Hippocampal formation (tissue), 2 donors: ENCODE results near the gene HNRNPD.
A peak's percentile ranks its signal among the peaks of the same experiment; 100 is the strongest.
"Not testable (repeated sequence)": the region's sequence is repeated elsewhere in the genome, so short reads cannot be mapped to it uniquely, and the experiment has no call there.

Experiments used
- DNase-seq, 2 donors: peaks; one replicate each; lab custom pipeline; 2025; lab: John Stamatoyannopoulos, UW

The HNRNPD gene, protein sequence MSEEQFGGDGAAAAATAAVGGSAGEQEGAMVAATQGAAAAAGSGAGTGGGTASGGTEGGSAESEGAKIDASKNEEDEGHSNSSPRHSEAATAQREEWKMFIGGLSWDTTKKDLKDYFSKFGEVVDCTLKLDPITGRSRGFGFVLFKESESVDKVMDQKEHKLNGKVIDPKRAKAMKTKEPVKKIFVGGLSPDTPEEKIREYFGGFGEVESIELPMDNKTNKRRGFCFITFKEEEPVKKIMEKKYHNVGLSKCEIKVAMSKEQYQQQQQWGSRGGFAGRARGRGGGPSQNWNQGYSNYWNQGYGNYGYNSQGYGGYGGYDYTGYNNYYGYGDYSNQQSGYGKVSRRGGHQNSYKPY

DNA sequence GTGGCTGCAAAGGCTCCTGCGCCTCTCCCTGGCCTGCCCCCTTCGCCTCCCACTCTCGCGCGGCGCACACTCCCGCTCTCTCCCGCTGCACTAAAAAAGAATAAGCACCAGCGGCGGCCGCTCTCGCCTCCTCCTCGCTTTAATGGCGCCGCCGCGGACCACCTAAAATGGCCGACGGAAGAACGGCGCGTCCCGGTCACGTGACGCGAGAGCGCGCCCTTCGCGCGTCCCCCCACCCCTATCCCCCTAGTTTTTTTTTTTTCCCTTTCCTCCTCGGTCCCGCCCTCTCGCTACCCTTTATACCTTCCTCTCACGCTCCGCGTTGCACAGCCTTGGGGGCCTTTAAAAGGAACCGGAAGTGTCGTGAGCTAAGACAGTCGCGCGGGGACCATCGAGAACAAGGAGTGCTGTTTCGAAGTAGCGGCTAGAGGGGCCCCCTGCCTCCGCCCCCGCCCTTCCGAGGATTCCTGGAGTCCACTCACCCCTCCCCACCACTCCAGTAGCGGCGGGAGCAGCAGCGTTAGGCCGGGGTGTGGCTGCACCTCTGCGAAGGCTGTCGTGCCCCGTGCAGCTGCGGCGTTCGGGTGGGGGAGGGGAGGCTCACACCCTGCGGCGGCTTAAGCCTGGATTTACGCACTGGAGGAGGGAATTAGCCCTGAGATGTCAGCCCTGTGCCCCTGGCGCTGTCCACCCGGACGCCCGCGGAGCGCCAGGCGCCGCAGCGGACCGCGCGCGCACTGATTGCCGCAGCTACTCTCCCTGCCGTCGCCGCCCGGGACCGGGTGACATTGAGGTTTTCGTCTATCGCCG lies at the start of gene HNRNPD:
Gene HNRNPD, minus strand, starts transcription at position 176 of the 810 bp plus-strand sequence. CDS start 313 bp downstream, outside the sequence.
- peak; percentile 96 to 100 for DNase-seq

DNA sequence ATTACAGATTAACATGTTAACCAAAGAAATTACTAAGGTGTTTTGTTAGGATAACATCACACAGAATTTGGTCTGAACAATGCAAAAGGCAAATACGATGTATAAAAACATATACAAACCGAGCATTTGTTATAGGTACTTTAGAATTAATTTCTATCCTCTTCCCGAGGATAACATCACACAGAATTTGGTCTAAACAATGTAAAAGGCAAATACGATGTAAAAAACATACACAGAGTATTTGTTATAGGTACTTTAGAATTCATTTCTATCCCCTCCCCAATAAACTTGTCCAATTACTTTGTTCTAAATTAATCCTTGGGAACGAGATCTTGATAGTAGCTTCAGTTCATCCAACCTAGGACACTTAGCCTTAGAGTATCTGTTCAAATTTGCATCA lies 48.8 kb upstream of the HNRNPD start:
- no peak for DNase-seq

DNA sequence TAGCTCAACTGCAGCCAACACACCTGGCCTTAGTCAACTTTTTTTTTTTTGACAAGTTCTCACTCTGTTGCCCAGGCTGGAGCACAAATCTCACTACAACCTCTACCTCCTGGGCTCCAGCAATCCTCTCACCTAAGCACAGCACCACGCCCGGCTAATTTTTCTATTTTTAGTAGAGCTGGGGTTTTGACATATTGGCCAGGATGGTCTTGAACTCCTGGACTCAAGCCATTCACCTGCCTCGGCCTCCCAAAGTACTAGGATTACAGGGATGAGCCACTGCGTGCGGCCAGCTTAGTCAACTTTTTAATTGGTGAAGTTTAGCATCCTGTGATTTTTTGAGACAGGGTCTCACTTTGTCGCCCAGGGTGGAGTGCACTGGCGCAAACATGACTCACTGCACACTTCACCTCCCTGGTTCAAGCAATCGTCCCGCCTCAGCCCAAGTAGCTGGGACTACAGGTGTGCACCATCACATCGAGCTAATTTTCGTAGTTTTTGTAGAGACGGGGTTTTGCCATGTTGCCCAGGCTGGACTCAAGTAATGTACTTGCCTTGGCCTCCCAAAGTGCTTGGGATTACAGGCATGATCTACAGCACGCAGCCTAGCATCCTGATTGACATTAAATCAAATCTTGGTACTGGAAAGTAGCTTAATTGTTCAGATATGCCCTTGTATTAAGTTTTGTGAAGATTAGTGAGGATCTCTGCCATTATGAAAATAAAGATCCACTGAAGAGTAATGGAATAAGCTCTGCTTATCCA lies 48.2 kb upstream of the HNRNPD start:
- DNase-seq, result no peak

DNA sequence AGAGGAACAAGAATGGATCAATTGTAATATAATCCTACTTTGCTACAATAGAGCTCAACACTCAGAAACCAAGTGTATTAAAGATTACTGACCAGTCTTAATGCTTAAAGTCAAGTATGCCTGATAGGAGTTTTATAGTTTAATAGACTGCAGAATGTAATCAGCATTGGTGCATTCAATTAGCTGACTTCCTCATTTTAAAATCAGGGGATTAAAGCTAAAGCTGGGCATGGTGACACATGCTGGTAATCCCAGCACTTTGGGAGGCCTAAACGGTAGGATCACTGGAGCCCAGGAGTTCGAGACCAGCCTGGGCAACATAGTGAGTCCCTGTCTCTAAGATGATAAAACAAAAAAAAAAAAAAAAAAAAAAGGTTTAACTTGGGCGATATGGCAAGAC lies 45.7 kb upstream of the HNRNPD start:
- DNase-seq, result no peak

DNA sequence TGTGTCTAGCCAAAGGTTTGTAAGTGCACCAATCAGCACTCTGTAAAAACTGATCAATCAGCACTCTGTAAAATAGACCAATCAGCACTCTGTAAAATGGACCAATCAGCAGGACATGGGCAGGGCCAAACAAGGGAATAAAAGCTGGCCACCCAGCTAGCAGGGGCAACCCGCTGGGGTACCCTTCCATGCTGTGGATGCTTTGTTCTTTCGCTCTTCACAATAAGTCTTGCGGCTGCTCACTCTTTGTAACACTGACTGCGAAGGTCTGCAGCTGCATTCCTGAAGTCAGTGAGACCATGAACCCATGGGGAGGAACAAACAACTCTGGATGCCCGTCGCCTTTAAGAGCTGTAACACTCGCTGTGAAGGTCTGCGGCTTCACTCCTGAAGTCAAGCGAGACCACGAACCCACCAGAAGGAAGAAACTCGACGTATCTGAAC lies 42.2 kb upstream of the HNRNPD start:
- no peak for DNase-seq

DNA sequence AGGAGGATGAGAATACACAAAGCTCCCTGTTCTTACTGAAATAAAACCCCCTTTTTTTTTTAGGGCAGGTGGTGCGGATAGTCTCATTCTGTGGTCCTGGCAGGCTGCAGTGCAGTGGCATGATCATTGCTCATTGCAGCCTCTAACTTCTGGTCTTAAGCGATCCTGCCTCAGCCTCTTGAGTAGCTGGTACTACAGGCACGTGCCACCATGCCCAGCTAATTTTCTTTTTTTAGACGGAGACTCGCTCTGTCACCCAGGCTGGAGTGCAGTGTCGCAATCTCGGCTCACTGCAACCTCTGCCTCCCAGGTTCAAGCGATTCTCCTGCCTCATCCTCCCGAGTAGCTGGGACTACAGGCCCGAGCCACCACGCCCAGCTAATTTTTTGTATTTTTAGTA lies 41.3 kb upstream of the HNRNPD start:
- not testable (repeated sequence) for DNase-seq

DNA sequence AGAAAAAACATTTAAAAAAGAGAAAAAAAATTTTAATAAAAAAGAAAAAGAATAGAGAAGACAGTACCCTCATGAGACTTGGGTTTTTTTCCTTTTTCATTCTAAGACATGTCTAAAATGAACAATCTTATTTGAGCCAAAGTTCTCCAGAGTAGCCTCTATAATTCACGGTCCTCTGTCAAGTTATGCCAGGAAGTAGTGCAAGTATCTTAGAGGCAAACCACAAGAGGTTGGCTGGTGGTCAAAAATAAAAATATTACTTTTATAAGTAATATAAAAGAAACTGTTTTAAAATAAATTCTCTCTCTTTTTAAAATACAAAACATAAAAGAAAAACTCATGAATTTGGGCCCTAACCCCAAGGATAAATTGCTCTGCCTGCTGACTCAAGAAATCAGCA lies 29.9 kb upstream of the HNRNPD start:
- DNase-seq, result no peak

DNA sequence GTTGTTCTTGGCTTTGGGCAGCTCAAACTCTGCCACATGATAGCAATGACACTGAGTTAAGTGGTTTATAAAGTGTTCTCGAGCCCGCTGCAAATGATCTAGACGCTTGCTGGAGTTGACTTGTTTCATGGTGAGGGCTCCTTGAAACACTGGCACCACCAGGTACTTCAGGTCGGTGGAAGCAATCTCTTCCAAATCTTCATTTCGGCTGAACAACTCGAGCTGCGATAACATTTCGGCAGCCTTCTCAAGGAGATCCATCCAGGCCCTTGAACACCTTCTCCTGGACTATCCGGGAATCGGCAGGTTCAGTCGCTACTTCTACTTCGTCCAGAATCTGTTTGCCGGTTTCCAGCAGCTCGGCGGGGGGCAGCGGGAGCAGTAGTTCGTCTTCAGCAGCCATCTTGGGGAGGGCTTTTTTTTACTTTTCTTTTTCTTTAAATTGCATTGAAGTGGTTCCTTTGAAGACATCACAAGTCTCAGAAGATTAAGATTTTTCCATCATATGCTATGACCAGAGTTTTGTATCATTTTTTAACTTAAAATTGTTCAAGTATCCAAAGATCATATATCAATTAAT lies 28.5 kb upstream of the HNRNPD start:
- no peak for DNase-seq

DNA sequence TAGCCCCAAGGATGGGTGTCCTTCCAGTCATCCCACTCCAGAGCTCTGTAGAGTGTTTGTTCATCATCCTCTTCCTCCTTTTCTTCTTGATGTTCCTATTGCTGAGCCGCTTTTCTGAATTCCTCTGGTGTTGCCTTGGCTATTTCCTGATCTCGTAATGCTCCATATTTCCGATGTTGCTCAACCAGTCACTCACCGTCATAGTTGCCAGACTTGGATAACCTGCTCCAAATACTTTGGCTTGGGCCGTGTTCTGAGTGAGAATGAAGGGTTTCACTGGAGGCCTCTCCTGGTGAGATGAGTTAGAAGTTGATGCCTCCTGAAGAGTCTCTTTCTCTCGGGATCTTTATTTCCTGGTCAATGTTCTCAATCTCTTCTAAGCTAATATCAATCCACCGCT lies 27.8 kb upstream of the HNRNPD start:
- DNase-seq, result no peak

DNA sequence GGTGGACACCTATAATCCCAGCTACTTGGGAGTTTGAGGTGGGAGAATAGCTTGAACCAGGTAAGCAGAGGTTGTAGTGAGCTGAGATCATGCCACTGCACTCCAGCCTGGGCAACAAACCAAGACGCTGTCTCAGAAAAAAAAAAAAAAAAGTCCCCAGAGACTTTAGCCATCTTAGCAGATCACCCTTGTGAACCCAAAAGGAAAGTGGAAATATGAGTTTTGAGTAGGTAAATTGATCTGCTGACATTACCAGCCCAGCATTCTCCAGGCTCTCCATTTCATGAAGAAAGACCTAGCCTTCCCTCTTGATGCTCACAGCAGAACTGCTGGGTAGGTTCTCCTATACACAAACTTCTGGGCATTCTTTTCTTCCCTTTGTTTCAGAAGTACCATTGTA lies 24.5 kb upstream of the HNRNPD start:
- no peak for DNase-seq

DNA sequence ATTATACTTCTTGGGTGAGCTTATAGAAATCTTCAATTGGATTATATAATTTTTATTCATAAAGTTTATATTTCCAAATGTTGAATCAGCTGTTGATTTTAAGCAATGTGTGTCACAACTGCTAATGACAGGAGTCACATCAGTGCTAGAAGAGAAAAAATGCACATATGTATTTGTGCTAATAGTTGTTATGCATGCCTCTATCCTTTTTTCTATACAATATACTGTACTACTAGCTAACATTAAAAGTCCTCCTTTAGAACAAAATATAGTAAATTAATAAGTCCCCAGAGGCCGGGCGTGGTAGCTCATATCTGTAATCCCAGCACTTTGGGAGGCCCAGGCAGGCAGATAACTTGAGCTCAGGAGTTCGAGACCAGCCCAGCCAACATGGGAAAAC lies 23.7 kb upstream of the HNRNPD start:
- no peak for DNase-seq

DNA sequence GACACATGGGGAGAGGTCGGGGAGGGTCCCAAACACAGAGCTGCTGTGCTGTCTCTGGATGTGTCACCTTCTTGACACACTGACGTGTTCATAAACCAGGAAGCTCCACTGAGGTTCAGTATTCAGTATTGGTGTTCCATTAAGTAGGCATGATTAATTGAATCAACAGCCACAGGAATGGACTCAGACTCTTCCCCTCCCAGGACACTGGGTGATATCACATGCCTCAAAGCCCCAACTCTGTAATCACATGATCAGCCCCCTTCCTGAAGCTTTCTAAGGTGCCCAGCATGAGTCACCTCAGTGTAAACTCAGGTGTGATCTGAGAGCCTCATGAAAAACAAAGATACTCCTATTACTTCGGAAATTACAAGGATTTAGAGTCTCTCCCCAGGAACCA lies 21.1 kb upstream of the HNRNPD start:
- DNase-seq, result no peak

DNA sequence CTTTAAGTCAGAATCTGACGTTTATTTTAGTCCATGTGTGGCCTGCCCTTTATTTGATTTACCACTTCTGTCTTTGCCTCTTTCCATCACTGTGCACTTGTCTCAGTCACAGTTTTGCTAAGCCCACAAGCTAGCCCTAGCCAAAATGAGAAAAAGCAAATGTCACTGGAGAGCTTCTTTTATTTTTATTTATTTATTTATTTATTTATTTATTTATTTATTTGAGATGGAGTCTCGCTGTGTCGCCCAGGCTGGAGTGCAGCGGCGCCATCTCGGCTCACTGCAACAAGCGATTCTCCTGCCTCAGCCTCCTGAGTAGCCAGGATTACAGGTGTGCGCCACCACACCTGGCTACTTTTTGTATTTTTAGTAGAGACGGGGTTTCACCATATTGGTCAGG lies 16.3 kb upstream of the HNRNPD start:
- not testable (repeated sequence) for DNase-seq

DNA sequence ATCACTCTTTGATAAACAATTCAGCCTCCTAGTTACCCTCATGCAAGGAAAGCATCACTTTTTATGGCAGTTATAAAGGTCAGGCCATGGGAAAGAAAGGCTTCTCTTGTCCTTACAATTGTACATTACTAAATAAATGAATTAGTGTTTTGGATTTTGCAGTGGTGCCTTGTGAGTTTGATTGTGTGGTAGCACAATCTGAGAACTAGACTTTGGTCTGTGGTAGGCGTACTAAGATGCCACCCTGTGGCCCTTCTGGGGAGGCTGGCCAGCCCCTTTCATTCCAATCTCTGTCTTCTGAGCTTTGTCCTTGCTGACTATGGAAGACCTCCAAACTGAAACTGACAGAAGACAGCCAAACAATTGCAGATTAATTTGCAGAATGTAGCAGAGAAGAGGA lies 14.6 kb upstream of the HNRNPD start:
- peak in 1 of 2 donors; percentile 2 for DNase-seq

DNA sequence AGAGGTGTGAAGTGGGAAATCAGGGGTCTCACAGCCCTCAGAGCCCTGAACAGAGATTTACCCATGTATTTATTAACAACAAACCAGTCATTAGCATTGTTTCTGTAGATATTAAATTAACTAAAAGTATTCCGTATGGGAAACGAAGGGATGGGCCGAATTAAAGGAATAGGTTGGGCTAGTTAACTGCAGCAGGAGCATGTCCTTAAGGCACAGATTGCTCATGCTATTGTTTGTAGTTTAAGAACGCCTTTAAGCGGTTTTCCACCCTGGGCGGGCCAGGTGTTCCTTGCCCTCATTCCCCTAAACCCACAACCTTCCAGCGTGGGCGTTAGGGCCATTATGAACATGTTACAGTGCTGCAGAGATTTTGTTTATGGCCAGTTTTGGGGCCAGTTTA lies 12.5 kb upstream of the HNRNPD start:
- not testable (repeated sequence) for DNase-seq

DNA sequence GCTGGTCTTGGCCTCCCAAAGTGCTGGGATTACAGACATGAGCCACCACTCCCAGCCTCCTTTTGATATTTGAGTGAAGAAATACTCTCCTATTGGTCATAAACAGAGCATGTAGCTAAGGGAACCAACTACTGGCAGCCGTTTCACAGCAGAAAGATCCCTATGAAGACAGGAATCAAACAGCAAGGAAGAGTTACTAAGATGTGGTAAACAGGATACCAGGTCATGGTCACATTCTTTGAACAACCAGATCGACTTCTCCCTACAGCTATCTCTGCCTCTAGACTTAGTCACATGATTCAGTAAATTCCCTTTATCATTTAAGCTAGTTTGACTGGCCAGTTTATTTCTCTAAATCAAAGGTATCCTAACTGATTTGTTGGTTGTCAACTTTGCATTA lies 9.0 kb upstream of the HNRNPD start:
- DNase-seq, result no peak

DNA sequence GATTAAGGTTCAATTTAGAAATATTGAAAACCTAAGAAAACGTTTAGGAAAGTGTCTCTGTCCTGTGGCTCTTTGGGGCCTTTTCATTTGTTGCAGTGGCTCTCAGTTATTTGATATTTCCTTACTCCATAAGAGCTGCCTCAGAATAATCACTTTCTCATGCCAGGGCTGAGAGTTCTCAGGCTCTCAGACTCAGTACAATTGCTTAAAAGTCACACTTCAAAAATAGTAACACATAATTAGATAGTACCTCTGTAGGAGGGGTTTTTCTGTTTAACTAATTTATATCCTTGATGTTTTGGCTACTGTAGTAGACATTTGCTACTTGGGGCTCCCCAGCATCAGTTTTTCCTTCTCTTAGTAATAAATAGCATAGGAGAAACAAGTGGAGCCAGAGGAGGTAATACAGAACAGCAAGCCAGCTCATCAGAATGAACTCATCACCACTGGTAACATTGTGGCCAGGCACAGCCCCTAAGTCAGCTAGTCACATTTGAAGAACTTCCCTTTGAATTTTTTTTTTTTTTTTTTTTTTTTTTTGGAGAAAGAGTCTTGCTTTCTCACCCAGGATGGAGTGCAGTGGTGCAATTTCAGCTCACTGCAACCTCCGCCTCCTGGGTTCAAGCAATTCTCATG lies 8.0 kb upstream of the HNRNPD start:
- no peak for DNase-seq

DNA sequence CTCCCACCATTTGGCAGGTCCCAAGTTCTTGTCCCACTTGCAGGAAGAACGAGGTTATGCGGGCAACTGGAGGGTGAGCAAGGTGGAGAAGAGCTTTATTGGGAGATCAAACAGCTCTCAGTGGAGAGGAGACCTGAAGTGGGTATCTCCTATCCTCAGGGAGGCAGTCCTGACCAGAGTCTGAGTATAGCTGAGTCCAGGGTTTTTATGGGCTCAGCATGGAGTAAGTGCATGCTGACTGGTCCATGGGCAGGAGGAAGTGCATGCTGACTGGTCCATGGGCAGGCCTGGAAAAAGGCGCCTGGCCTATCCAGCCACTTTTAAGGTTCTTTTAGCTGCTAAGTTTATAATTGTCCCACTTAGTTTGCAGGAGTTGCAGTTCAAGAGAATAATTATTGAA lies 7.4 kb upstream of the HNRNPD start:
- no peak for DNase-seq

DNA sequence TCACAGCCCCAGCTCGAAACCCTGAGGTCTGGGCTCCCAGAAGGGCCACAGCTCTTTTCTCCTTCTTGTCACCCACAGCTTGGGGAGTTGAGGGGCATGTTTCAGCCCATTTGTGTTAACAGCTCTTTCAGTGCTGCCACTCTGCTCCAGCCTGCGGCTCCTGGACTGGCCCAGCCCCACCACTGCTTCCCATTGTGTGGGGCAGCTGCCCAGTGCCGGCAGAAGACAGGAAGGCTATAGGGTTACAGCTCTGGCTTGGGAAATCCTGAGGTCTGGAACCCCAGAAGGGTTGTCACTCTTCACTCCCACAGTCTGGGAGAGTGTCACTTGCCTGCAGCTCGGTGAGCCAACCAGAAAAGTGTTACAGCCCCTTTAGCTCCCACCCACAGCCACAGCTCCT lies 7.0 kb upstream of the HNRNPD start:
- no peak for DNase-seq

DNA sequence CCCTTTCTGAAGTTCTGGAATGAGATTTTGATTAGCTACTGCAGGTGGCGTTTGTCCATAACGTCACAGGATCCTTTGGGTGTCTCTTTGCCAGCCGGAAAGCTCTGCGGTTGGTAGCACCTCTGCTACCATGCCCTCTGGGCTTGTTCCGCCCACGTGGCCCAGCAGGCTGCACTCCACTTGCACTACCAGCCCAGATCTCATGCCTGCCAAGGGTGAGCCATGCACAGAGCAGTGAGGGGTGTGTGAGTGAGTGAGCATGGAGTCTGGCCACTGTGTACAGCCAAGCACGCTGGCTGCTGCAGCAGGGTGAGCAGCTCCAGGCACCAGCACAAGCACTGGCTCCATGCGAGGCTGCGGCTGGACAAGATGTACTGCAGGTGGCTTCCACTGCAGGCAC lies 6.6 kb upstream of the HNRNPD start:
- peak in 1 of 2 donors; percentile 38 for DNase-seq

DNA sequence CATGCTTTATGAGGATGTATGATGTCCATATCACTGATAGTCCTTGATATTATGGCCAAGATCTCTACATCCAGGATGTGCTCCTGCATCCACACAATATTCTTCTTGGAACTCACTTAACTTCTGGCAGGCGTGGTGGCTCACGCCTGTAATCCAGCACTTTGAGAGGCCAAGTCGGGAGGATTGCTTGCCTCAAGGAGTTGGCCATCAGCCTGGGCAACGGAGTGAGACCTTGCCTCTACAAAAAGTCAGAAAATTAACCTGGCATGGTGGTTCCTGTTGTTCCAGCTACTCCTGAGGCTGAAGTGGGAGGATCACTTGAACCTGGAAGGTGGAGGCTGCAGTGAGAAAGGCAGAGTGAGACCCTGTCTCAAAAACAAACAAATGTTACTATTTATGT lies 2.3 kb upstream of the HNRNPD start:
- no peak for DNase-seq

DNA sequence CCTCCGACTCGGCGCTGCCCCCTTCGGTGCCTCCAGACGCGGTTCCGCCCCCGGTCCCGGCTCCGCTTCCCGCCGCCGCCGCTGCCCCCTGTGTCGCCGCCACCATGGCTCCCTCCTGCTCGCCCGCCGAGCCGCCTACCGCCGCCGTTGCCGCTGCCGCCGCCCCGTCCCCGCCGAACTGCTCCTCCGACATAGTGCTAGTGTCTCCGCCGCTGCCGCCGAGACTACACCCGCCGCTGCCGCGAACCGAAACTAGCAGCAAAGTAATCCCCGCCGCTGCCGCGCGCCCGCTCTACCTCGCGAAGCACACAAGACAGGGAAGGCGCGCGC lies 340 bp downstream of the HNRNPD start:
- DNase-seq, result peak in 1 of 2 donors; percentile 60
